Adipocyte (in vitro differentiated cells): ENCODE measurements around the gene RTN4IP1.
A peak's percentile ranks its signal among the peaks of the same experiment; 100 is the strongest.

Experiments used
- DNase-seq: peaks from one replicate; pipeline ENCODE4 v3.0.0-alpha.2; 2015; ENCODE audit warnings: low read depth
- H3K27me3 ChIP-seq: replicated peaks from 2 replicates; pipeline ENCODE4 v1.7.0; 2013; ENCODE audit warnings: mild to moderate bottlenecking, low read length, moderate library complexity; ENCODE audit not compliant: control insufficient read depth, insufficient read depth
- H3K36me3 ChIP-seq: 2 replicates; pipeline ENCODE4 v1.7.0; 2013; ENCODE audit warnings: low read length, mild to moderate bottlenecking, moderate library complexity; ENCODE audit not compliant: control insufficient read depth, insufficient read depth, severe bottlenecking
- H3K4me1 ChIP-seq: 2 replicates; pipeline ENCODE4 v1.7.0; 2013; ENCODE audit warnings: mild to moderate bottlenecking, low read length, moderate library complexity; ENCODE audit not compliant: control insufficient read depth, insufficient read depth
- H3K4me3 ChIP-seq: 2 replicates; pipeline ENCODE4 v1.7.0; 2013; ENCODE audit warnings: mild to moderate bottlenecking, low read length, moderate library complexity
- H3K9ac ChIP-seq: 2 replicates; pipeline ENCODE4 v1.7.0; 2013; ENCODE audit warnings: mild to moderate bottlenecking, low read length, moderate library complexity
- H3K9me3 ChIP-seq: 2 replicates; pipeline ENCODE4 v1.7.0; 2013; ENCODE audit warnings: mild to moderate bottlenecking, low read length, moderate library complexity; ENCODE audit not compliant: control insufficient read depth

Gene RTN4IP1

GRCh38 chr6:106528521-106528920 is 100.8 kb downstream of the RTN4IP1 start:
- peaks cover 48% of the 10 kb centered on the region for H3K4me1 ChIP-seq
- peak overlapping the region; percentile 34 for H3K4me3 ChIP-seq
- no peaks in the 10 kb centered on the region for H3K9me3 ChIP-seq
- peaks cover 43% of the 10 kb centered on the region for H3K36me3 ChIP-seq
- no peaks in the 10 kb centered on the region for H3K27me3 ChIP-seq
- H3K9ac ChIP-seq: peak overlapping the region; percentile 79
- DNase-seq: no peak

GRCh38 chr6:106527979-106528378 is 101.3 kb downstream of the RTN4IP1 start:
- H3K9me3 ChIP-seq: no peaks in the 10 kb centered on the region
- peak overlapping the region; percentile 79 for H3K9ac ChIP-seq
- H3K27me3 ChIP-seq: no peaks in the 10 kb centered on the region
- peaks cover 48% of the 10 kb centered on the region for H3K4me1 ChIP-seq
- H3K4me3 ChIP-seq: peak overlapping the region; percentile 34
- peak; percentile 73 for DNase-seq
- H3K36me3 ChIP-seq: peaks cover 38% of the 10 kb centered on the region

GRCh38 chr6:106527117-106527516 is 102.2 kb downstream of the RTN4IP1 start:
- H3K4me1 ChIP-seq: peaks cover 54% of the 10 kb centered on the region
- H3K27me3 ChIP-seq: no peaks in the 10 kb centered on the region
- no peaks in the 10 kb centered on the region for H3K9me3 ChIP-seq
- DNase-seq: no peak
- peak overlapping the region; percentile 34 for H3K4me3 ChIP-seq
- peak overlapping the region; percentile 53 for H3K9ac ChIP-seq
- peaks cover 31% of the 10 kb centered on the region for H3K36me3 ChIP-seq

GRCh38 chr6:106525882-106526275 is 103.4 kb downstream of the RTN4IP1 start:
- no peak for DNase-seq
- Histone ChIP-seq H3K9ac (no peak overlapping the region), H3K4me3 (no peak overlapping the region), H3K36me3 (peaks cover 25% of the 10 kb centered on the region), H3K9me3 (no peaks in the 10 kb centered on the region), H3K27me3 (no peaks in the 10 kb centered on the region), H3K4me1 (peaks cover 52% of the 10 kb centered on the region)

GRCh38 chr6:106525107-106525881 is 104.0 kb downstream of the RTN4IP1 start:
- peak overlapping the region; percentile 2 for H3K4me3 ChIP-seq
- no peak for DNase-seq
- H3K9me3 ChIP-seq: no peaks in the 10 kb centered on the region
- peaks cover 47% of the 10 kb centered on the region for H3K4me1 ChIP-seq
- no peaks in the 10 kb centered on the region for H3K27me3 ChIP-seq
- H3K36me3 ChIP-seq: peaks cover 26% of the 10 kb centered on the region
- H3K9ac ChIP-seq: peak overlapping the region; percentile 13

GRCh38 chr6:106522562-106523250 is 106.6 kb downstream of the RTN4IP1 start:
- no peak for DNase-seq
- peaks cover 21% of the 10 kb centered on the region for H3K36me3 ChIP-seq
- H3K27me3 ChIP-seq: no peaks in the 10 kb centered on the region
- H3K4me1 ChIP-seq: peaks cover 45% of the 10 kb centered on the region
- no peaks in the 10 kb centered on the region for H3K9me3 ChIP-seq
- H3K4me3 ChIP-seq: no peak overlapping the region
- no peak overlapping the region for H3K9ac ChIP-seq
